Liver (tissue), 9 donors: ENCODE data around the gene HDAC9. TPM values are rescaled to one million over a fixed set of nuclear protein-coding genes. Genes with fewer than 3 reads are reported as not detected.

ENCODE experiments used
- DNase-seq: peaks from one replicate; pipeline ENCODE4 v3.0.0-alpha.2; 2017; ENCODE audit warnings: low spot score
- H3K27ac ChIP-seq, 2 donors: one replicate each; pipeline ENCODE4 v1.7.0; 2013; ENCODE audit warnings: inconsistent platforms in 2 of 2, low read length in 2 of 2, control low read depth in 1 of 2, low read depth in 1 of 2, mild to moderate bottlenecking in 1 of 2
- H3K27me3 ChIP-seq, 4 donors: one replicate each; pipeline versions ENCODE4 v1.6.1 to v1.7.0; 2013; ENCODE audit warnings: low read length in 3 of 4, inconsistent platforms in 1 of 4, mild to moderate bottlenecking in 1 of 4, moderate library complexity in 1 of 4; ENCODE audit not compliant: control insufficient read depth in 4 of 4, insufficient read depth in 4 of 4
- H3K36me3 ChIP-seq, 4 donors: one replicate each; pipeline versions ENCODE4 v1.6.1 to v1.7.0; 2013; ENCODE audit warnings: low read length in 3 of 4, mild to moderate bottlenecking in 3 of 4, low read depth in 1 of 4, moderate library complexity in 1 of 4; ENCODE audit not compliant: control insufficient read depth in 4 of 4, insufficient read depth in 3 of 4
- H3K4me1 ChIP-seq, 4 donors: one replicate each; pipeline versions ENCODE4 v1.6.1 to v1.7.0; 2013; ENCODE audit warnings: low read length in 3 of 4, mild to moderate bottlenecking in 3 of 4, moderate library complexity in 1 of 4; ENCODE audit not compliant: control insufficient read depth in 4 of 4, insufficient read depth in 4 of 4
- H3K4me3 ChIP-seq, 3 donors: one replicate each; pipeline versions ENCODE4 v1.6.1 to v1.7.0; 2013; ENCODE audit warnings: low read length in 3 of 3, control low read depth in 1 of 3, low read depth in 1 of 3, mild to moderate bottlenecking in 1 of 3
- H3K9ac ChIP-seq, 2 donors: one replicate each; pipeline ENCODE4 v1.7.0; 2013; ENCODE audit warnings: low read length in 2 of 2, mild to moderate bottlenecking in 2 of 2, moderate library complexity in 2 of 2, control low read depth in 1 of 2, low read depth in 1 of 2
- H3K9me3 ChIP-seq, 4 donors: one replicate each; pipeline versions ENCODE4 v1.6.1 to v1.7.0; 2013; ENCODE audit warnings: low read length in 3 of 4; ENCODE audit not compliant: control insufficient read depth in 4 of 4
- CTCF ChIP-seq: fragments of 150-350 bp; IDR thresholded peaks from 2 replicates; pipeline ENCODE4 v1.5.1; 2017; ENCODE audit warnings: improper control_type of control experiment, low read depth, low read length; ENCODE audit not compliant: missing input control
- FOXA1 ChIP-seq: IDR thresholded peaks from 2 replicates; pipeline ENCODE4 v1.6.1; 2016; ENCODE audit warnings: antibody characterized with exemption
- FOXA2 ChIP-seq: IDR thresholded peaks from 2 replicates; pipeline ENCODE4 v1.6.1; 2016; ENCODE audit warnings: antibody characterized with exemption
- GABPA ChIP-seq, 2 donors: IDR thresholded peaks in 1 of 2; conservative IDR thresholded peaks in 1 of 2; 2 replicates each; pipeline ENCODE4 v1.6.1; 2016; ENCODE audit warnings: antibody characterized with exemption in 2 of 2, mild to moderate bottlenecking in 1 of 2, moderate library complexity in 1 of 2
- HNF4A ChIP-seq, 2 donors: conservative IDR thresholded peaks; 2 replicates each; pipeline ENCODE4 v1.6.1; 2016; ENCODE audit warnings: antibody characterized with exemption in 2 of 2, mild to moderate bottlenecking in 2 of 2
- JUND ChIP-seq, 2 donors: IDR thresholded peaks; 2 replicates each; pipeline ENCODE4 v1.6.1; 2016; ENCODE audit warnings: antibody characterized with exemption in 2 of 2
- MAX ChIP-seq: IDR thresholded peaks from 2 replicates; pipeline ENCODE4 v1.6.1; 2016; ENCODE audit warnings: antibody characterized with exemption
- NR2F2 ChIP-seq: IDR thresholded peaks from 2 replicates; pipeline ENCODE4 v1.6.1; 2016; ENCODE audit warnings: antibody characterized with exemption
- RAD21 ChIP-seq, 2 donors: IDR thresholded peaks; 2 replicates each; pipeline ENCODE4 v1.6.1; 2016; ENCODE audit warnings: antibody characterized with exemption in 2 of 2, mild to moderate bottlenecking in 2 of 2
- RXRA ChIP-seq, 2 donors: IDR thresholded peaks; 2 replicates each; pipeline ENCODE4 v1.6.1; 2017 to 2018; ENCODE audit warnings: antibody characterized with exemption in 2 of 2, mild to moderate bottlenecking in 1 of 2
- SP1 ChIP-seq: IDR thresholded peaks from 2 replicates; pipeline ENCODE4 v1.6.1; 2018; ENCODE audit warnings: antibody characterized with exemption, mild to moderate bottlenecking
- YY1 ChIP-seq: IDR thresholded peaks from 2 replicates; pipeline ENCODE4 v1.6.1; 2016; ENCODE audit warnings: antibody characterized with exemption, mild to moderate bottlenecking
- ZBTB33 ChIP-seq: IDR thresholded peaks from 2 replicates; pipeline ENCODE4 v1.6.1; 2016; ENCODE audit warnings: antibody characterized with exemption
- WGBS: extraction: QIAGEN DNeasy Blood & Tissue Kit; methylation state at CpG from one replicate; pipeline ENCODE4 v1.1.7; 2013; 5-methylcytosine and 5-hydroxymethylcytosine counted together
- polyA plus RNA-seq, 2 donors: library from polyadenylated mRNA; stranded (reverse) in 1 of 2; unstranded in 1 of 2; fragments of 200-250 nt in 1 of 2; fragments of >200 nt in 1 of 2; fragmentation: Nextera tagmentation in 1 of 2; extraction: Ambion mirVana in 1 of 2; gene quantifications; one replicate each; pipeline versions ENCODE4 v1.2.1 to v1.2.3, GENCODE V29; 2013 to 2015
- total RNA-seq, 2 donors: library from RNA; depleted of rRNA; stranded (reverse); fragments of >200 nt; gene quantifications; one replicate each; pipeline ENCODE4 v1.2.3, GENCODE V29; 2014
- donor health status: healthy.
- donor health status: healthy.
- donor health status: healthy.
- donor health status: healthy.
- donor health status: healthy.

The HDAC9 gene
- total and polyA plus RNA-seq, 4 donors, result 1.0 to 10.1 (median 2.3) TPM

GRCh38 chr7:18546576-18546975, 51.0 kb downstream of the HDAC9 start:
- Histone ChIP-seq H3K4me1 (no peaks in the 10 kb centered on the region), H3K27me3 (no peaks in the 10 kb centered on the region), H3K9me3 (no peaks in the 10 kb centered on the region), H3K27ac (no peak overlapping the region), H3K36me3 (no peaks in the 10 kb centered on the region), H3K4me3 (no peak overlapping the region), H3K9ac (no peak overlapping the region)
- no peak for DNase-seq
- WGBS, result 64% methylated on average over 3 of the region's 3 CpGs
- TF ChIP-seq GABPA (IDR thresholded peaks at IDR 0.05 in 1 of 2, conservative IDR thresholded peaks at IDR 0.05 in 1 of 2) (no peak), FOXA1 (no peak)

- no peaks in the 10 kb centered on the region for H3K4me1 ChIP-seq
- TF ChIP-seq FOXA2, result no peak
- no peak overlapping the region for H3K27ac ChIP-seq
- H3K27me3 ChIP-seq, result no peaks in the 10 kb centered on the region
- DNase-seq, result no peak
- H3K36me3 ChIP-seq, result no peaks in the 10 kb centered on the region
- H3K9me3 ChIP-seq, result no peaks in the 10 kb centered on the region
- 83% methylated on average over 4 of the region's 4 CpGs for WGBS
- H3K9ac ChIP-seq, result no peak overlapping the region
- H3K4me3 ChIP-seq, result no peak overlapping the region
Measured at GRCh38 chr7:18547509-18548187, 52.1 kb downstream of the HDAC9 start.

GRCh38 chr7:18548534-18548933, 53.0 kb downstream of the HDAC9 start:
- no peak overlapping the region for H3K27ac ChIP-seq
- no peak for TF ChIP-seq SP1
- no peak for TF ChIP-seq FOXA1
- no peak for TF ChIP-seq HNF4A (conservative IDR thresholded peaks at IDR 0.05)
- TF ChIP-seq NR2F2, result no peak
- no peak for TF ChIP-seq CTCF
- TF ChIP-seq RXRA (IDR thresholded peaks at IDR 0.05), result no peak
- DNase-seq, result no peak
- H3K9me3 ChIP-seq, result no peaks in the 10 kb centered on the region
- 97% methylated on average over 1 of the region's 1 CpG for WGBS
- no peaks in the 10 kb centered on the region for H3K27me3 ChIP-seq
- no peaks in the 10 kb centered on the region for H3K4me1 ChIP-seq
- no peak overlapping the region for H3K4me3 ChIP-seq
- no peaks in the 10 kb centered on the region for H3K36me3 ChIP-seq
- no peak overlapping the region for H3K9ac ChIP-seq

- Histone ChIP-seq H3K36me3 (no peaks in the 10 kb centered on the region), H3K9ac (no peak overlapping the region), H3K4me3 (no peak overlapping the region), H3K27me3 (no peaks in the 10 kb centered on the region), H3K9me3 (no peaks in the 10 kb centered on the region), H3K4me1 (no peaks in the 10 kb centered on the region), H3K27ac (no peak overlapping the region)
- DNase-seq, result no peak
- 83% methylated on average over 1 of the region's 1 CpG for WGBS
- TF ChIP-seq MAX, result no peak
- no peak for TF ChIP-seq RAD21 (IDR thresholded peaks at IDR 0.05)
- TF ChIP-seq ZBTB33, result no peak
- TF ChIP-seq YY1, result no peak
- no peak for TF ChIP-seq FOXA1
- TF ChIP-seq JUND (IDR thresholded peaks at IDR 0.05), result no peak
- no peak for TF ChIP-seq GABPA (IDR thresholded peaks at IDR 0.05 in 1 of 2, conservative IDR thresholded peaks at IDR 0.05 in 1 of 2)
Measured at GRCh38 chr7:18550574-18550973, 55.0 kb downstream of the HDAC9 start.
